ENCODE data around the gene KRT32. TPM values are rescaled to one million over a fixed set of nuclear protein-coding genes. Genes with fewer than 3 reads are reported as not detected.
A peak's percentile ranks its signal among the peaks of the same experiment; 100 is the strongest.

Gene KRT32
- total RNA-seq, 1 experiment from 2014 or later: not detected

GRCh38 chr17:41500131-41500911 lies 33.1 kb upstream of the KRT32 start:
- DNase-seq: peak; percentile 66
- Histone ChIP-seq H3K36me3 (replicated peaks; ENCODE audit: control insufficient read depth, insufficient read depth, low read length) (no peaks in the 10 kb centered on the region), H3K27me3 (ENCODE audit: control insufficient read depth, insufficient read depth, low read length) (no peaks in the 10 kb centered on the region), H3K4me3 (ENCODE audit: insufficient read depth, low read depth, low read length) (no peak overlapping the region)

GRCh38 chr17:41499714-41500113 lies 32.5 kb upstream of the KRT32 start:
- DNase-seq: no peak

GRCh38 chr17:41498276-41498675 lies 31.1 kb upstream of the KRT32 start:
- H3K36me3 ChIP-seq (replicated peaks; ENCODE audit: control insufficient read depth, insufficient read depth, low read length): no peaks in the 10 kb centered on the region
- DNase-seq: no peak
- H3K27me3 ChIP-seq (ENCODE audit: control insufficient read depth, insufficient read depth, low read length): no peaks in the 10 kb centered on the region
- no peak overlapping the region for H3K4me3 ChIP-seq (ENCODE audit: insufficient read depth, low read depth, low read length)

More at GRCh38 chr17:41499714-41500113, 32.5 kb upstream of the KRT32 start:
- H3K4me3 ChIP-seq (ENCODE audit: insufficient read depth, low read depth, low read length): no peak overlapping the region
- H3K27me3 ChIP-seq (ENCODE audit: control insufficient read depth, insufficient read depth, low read length): no peaks in the 10 kb centered on the region
- no peaks in the 10 kb centered on the region for H3K36me3 ChIP-seq (replicated peaks; ENCODE audit: control insufficient read depth, insufficient read depth, low read length)

GRCh38 chr17:41496803-41497484 lies 29.8 kb upstream of the KRT32 start:
- H3K27me3 ChIP-seq (ENCODE audit: control insufficient read depth, insufficient read depth, low read length): no peaks in the 10 kb centered on the region

GRCh38 chr17:41494524-41494923 lies 27.3 kb upstream of the KRT32 start:
- Histone ChIP-seq H3K27me3 (ENCODE audit: control insufficient read depth, insufficient read depth, low read length) (no peaks in the 10 kb centered on the region), H3K36me3 (replicated peaks; ENCODE audit: control insufficient read depth, insufficient read depth, low read length) (no peaks in the 10 kb centered on the region), H3K4me3 (ENCODE audit: insufficient read depth, low read depth, low read length) (no peak overlapping the region)
- DNase-seq: no peak

More at GRCh38 chr17:41496803-41497484, 29.8 kb upstream of the KRT32 start:
- DNase-seq: peak; percentile 93
- H3K4me3 ChIP-seq (ENCODE audit: insufficient read depth, low read depth, low read length): no peak overlapping the region
- no peaks in the 10 kb centered on the region for H3K36me3 ChIP-seq (replicated peaks; ENCODE audit: control insufficient read depth, insufficient read depth, low read length)

GRCh38 chr17:41492771-41493170 lies 25.6 kb upstream of the KRT32 start:
- Histone ChIP-seq H3K27me3 (ENCODE audit: control insufficient read depth, insufficient read depth, low read length) (no peaks in the 10 kb centered on the region), H3K36me3 (replicated peaks; ENCODE audit: control insufficient read depth, insufficient read depth, low read length) (no peaks in the 10 kb centered on the region), H3K4me3 (ENCODE audit: insufficient read depth, low read depth, low read length) (no peak overlapping the region)
- no peak for DNase-seq

- Histone ChIP-seq H3K4me3 (ENCODE audit: insufficient read depth, low read depth, low read length) (no peak overlapping the region), H3K27me3 (ENCODE audit: control insufficient read depth, insufficient read depth, low read length) (no peaks in the 10 kb centered on the region), H3K36me3 (replicated peaks; ENCODE audit: control insufficient read depth, insufficient read depth, low read length) (no peaks in the 10 kb centered on the region)
- DNase-seq: no peak
These were observed 25.2 kb upstream of the KRT32 start for GRCh38 chr17:41492351-41492750.

- Histone ChIP-seq H3K27me3 (ENCODE audit: control insufficient read depth, insufficient read depth, low read length) (0 out of 2 replicates have a peak, but pooled peaks cover 2% of the 10 kb centered on the region), H3K36me3 (replicated peaks; ENCODE audit: control insufficient read depth, insufficient read depth, low read length) (no peaks in the 10 kb centered on the region), H3K4me3 (ENCODE audit: insufficient read depth, low read depth, low read length) (no peak overlapping the region)
- DNase-seq: no peak
These were observed 24.3 kb upstream of the KRT32 start for GRCh38 chr17:41491476-41491875.

- no peak for DNase-seq
- Histone ChIP-seq H3K27me3 (ENCODE audit: control insufficient read depth, insufficient read depth, low read length) (0 out of 2 replicates have a peak, but pooled peaks cover 2% of the 10 kb centered on the region), H3K4me3 (ENCODE audit: insufficient read depth, low read depth, low read length) (no peak overlapping the region), H3K36me3 (replicated peaks; ENCODE audit: control insufficient read depth, insufficient read depth, low read length) (no peaks in the 10 kb centered on the region)
These were observed 23.1 kb upstream of the KRT32 start for GRCh38 chr17:41490000-41490990.

GRCh38 chr17:41489531-41489930 lies 22.3 kb upstream of the KRT32 start, which contains the start of gene KRT36:
Gene KRT36 (minus strand): TSS chr17:41489910. CDS start chr17:41489864, 46 bp downstream.
- Histone ChIP-seq H3K27me3 (ENCODE audit: control insufficient read depth, insufficient read depth, low read length) (0 out of 2 replicates have a peak, but pooled peaks cover 2% of the 10 kb centered on the region), H3K36me3 (replicated peaks; ENCODE audit: control insufficient read depth, insufficient read depth, low read length) (no peaks in the 10 kb centered on the region)

GRCh38 chr17:41486809-41487530 lies 19.8 kb upstream of the KRT32 start:
- Histone ChIP-seq H3K27me3 (ENCODE audit: control insufficient read depth, insufficient read depth, low read length) (0 out of 2 replicates have a peak, but pooled peaks cover 2% of the 10 kb centered on the region), H3K4me3 (ENCODE audit: insufficient read depth, low read depth, low read length) (no peak overlapping the region), H3K36me3 (replicated peaks; ENCODE audit: control insufficient read depth, insufficient read depth, low read length) (no peaks in the 10 kb centered on the region)
- DNase-seq: peak; percentile 93

More at GRCh38 chr17:41489531-41489930, 22.3 kb upstream of the KRT32 start, which contains the start of gene KRT36:
- DNase-seq: no peak
- no peak within 1 kb of the TSS for H3K4me3 ChIP-seq (ENCODE audit: insufficient read depth, low read depth, low read length)

GRCh38 chr17:41486316-41486715 lies 19.1 kb upstream of the KRT32 start:
- H3K4me3 ChIP-seq (ENCODE audit: insufficient read depth, low read depth, low read length): no peak overlapping the region
- H3K36me3 ChIP-seq (replicated peaks; ENCODE audit: control insufficient read depth, insufficient read depth, low read length): no peaks in the 10 kb centered on the region
- DNase-seq: no peak

More at GRCh38 chr17:41486316-41486715, 19.1 kb upstream of the KRT32 start:
- H3K27me3 ChIP-seq (ENCODE audit: control insufficient read depth, insufficient read depth, low read length): 0 out of 2 replicates have a peak, but pooled peaks cover 2% of the 10 kb centered on the region

Data from H7 (cell line).